Activated CD4-positive, alpha-beta T cell treated with anti-CD3 and anti-CD28 coated beads, Interleukin-2, amount 50 U/mL, for 48 hours (primary cell): ENCODE results near the gene SPACA5.
A peak's percentile ranks its signal among the peaks of the same experiment; 100 is the strongest.
"Not testable (repeated sequence)": the region's sequence is repeated elsewhere in the genome, so short reads cannot be mapped to it uniquely, and the experiment has no call there.

ENCODE experiments used
- DNase-seq, 2 experiments: peaks; one replicate each; pipeline ENCODE4 v3.0.0-alpha.2; 2020

SPACA5 gene

GRCh38 chrX:48006688-48007087 lies at the start of gene SPACA5:
Gene SPACA5, plus strand, starts transcription at chrX:48006988. Its CDS starts 815 bp downstream, at chrX:48007803.
- DNase-seq, result not testable (repeated sequence)

GRCh38 chrX:47958206-47958605 lies 48.6 kb upstream of the SPACA5 start:
- not testable (repeated sequence) for DNase-seq

- DNase-seq, result peak; percentile 5 to 12
These were observed 47.9 kb upstream of the SPACA5 start for GRCh38 chrX:47958761-47959342.

- DNase-seq, result no peak
These were observed 46.4 kb upstream of the SPACA5 start for GRCh38 chrX:47960406-47960805.

GRCh38 chrX:47961830-47962229 lies 45.0 kb upstream of the SPACA5 start:
- DNase-seq, result not testable (repeated sequence)

GRCh38 chrX:47965526-47965925 lies 41.3 kb upstream of the SPACA5 start:
- DNase-seq, result not testable (repeated sequence)

- no peak for DNase-seq
These were observed 33.6 kb upstream of the SPACA5 start for GRCh38 chrX:47973235-47973634.

GRCh38 chrX:47976254-47977151 lies 30.3 kb upstream of the SPACA5 start:
- DNase-seq, result no peak

GRCh38 chrX:47991263-47992094 lies 15.3 kb upstream of the SPACA5 start:
- no peak for DNase-seq

- DNase-seq, result no peak
These were observed 14.8 kb upstream of the SPACA5 start for GRCh38 chrX:47992095-47992380.

- DNase-seq, result no peak
These were observed 14.1 kb upstream of the SPACA5 start for GRCh38 chrX:47992669-47993068.

GRCh38 chrX:48001260-48001659 lies 5.5 kb upstream of the SPACA5 start:
- DNase-seq, result no peak

GRCh38 chrX:48002319-48002718 lies 4.5 kb upstream of the SPACA5 start:
- no peak for DNase-seq

GRCh38 chrX:48002929-48003328 lies 3.9 kb upstream of the SPACA5 start:
- DNase-seq, result no peak

GRCh38 chrX:48003367-48003757 lies 3.4 kb upstream of the SPACA5 start:
- peak in 1 of 2 experiments; percentile 17 for DNase-seq

GRCh38 chrX:48003758-48004457 lies 2.9 kb upstream of the SPACA5 start, which contains the start of gene ZNF182:
Gene ZNF182, minus strand, starts transcription at chrX:48003989. Its CDS starts 1,380 bp downstream, at chrX:48002609.
- peak; percentile 89 to 92 for DNase-seq

- not testable (repeated sequence) for DNase-seq
These were observed 2.7 kb downstream of the SPACA5 start for GRCh38 chrX:48009445-48009960.

GRCh38 chrX:48016583-48017310 lies 10.0 kb downstream of the SPACA5 start:
- not testable (repeated sequence) for DNase-seq

- not testable (repeated sequence) for DNase-seq
These were observed 13.1 kb downstream of the SPACA5 start for GRCh38 chrX:48019892-48020291.

GRCh38 chrX:48020472-48020871 lies 13.7 kb downstream of the SPACA5 start:
- DNase-seq, result peak; percentile 11 to 32

- DNase-seq, result peak; percentile 74 to 79
These were observed 14.5 kb downstream of the SPACA5 start for GRCh38 chrX:48021026-48021900.
